Measurements from ENCODE around the gene HDAC10.
A peak's percentile ranks its signal among the peaks of the same experiment; 100 is the strongest.

The HDAC10 gene, protein sequence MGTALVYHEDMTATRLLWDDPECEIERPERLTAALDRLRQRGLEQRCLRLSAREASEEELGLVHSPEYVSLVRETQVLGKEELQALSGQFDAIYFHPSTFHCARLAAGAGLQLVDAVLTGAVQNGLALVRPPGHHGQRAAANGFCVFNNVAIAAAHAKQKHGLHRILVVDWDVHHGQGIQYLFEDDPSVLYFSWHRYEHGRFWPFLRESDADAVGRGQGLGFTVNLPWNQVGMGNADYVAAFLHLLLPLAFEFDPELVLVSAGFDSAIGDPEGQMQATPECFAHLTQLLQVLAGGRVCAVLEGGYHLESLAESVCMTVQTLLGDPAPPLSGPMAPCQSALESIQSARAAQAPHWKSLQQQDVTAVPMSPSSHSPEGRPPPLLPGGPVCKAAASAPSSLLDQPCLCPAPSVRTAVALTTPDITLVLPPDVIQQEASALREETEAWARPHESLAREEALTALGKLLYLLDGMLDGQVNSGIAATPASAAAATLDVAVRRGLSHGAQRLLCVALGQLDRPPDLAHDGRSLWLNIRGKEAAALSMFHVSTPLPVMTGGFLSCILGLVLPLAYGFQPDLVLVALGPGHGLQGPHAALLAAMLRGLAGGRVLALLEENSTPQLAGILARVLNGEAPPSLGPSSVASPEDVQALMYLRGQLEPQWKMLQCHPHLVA

DNA sequence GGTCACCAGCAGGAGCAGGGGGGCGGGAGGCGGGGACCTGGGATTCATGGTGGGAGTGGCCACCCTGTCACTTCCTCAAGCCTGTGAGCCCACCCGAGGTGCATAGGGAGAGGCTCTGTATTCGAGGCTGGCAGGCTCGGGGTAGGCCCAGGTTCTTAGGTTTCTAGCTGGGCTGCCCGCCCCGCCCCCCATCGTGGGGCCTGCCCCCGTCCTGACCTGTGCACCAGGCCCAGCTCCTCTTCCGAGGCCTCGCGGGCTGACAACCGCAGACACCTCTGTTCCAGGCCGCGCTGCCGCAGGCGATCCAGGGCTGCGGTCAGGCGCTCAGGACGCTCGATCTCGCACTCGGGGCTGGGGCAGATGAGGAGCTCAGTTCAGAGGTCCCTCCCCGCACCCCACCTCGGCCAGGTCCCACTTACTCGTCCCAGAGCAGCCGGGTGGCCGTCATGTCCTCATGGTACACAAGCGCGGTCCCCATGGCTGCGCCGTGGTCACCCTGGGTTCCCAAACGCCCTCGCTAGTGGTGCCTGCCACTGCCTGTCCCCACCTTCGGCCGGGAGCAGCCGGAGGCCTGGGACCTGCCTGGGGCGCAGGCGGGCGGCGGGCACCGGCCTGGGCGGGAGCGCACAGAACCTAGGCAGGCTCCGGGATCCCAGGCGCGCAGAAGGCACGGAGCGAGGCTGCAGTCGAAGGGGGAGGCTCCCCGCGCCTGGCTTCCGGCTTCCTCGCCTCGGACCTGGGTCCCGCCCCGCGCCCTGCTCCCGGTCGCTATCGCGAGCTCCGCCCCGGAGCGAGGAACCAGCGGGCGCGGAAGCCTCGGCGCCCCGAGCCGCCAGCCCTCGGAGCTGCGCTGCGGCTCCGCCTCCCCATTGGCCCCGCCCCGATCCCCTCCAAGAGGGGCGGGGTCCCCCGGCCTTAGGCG, at the start of gene HDAC10:
TSS of gene HDAC10 (minus strand) at position 711 of the 922 bp plus-strand sequence. CDS start at position 478, 233 bp downstream.
- DNase-seq, result peak in 1 of 2 experiments; percentile 45

DNA sequence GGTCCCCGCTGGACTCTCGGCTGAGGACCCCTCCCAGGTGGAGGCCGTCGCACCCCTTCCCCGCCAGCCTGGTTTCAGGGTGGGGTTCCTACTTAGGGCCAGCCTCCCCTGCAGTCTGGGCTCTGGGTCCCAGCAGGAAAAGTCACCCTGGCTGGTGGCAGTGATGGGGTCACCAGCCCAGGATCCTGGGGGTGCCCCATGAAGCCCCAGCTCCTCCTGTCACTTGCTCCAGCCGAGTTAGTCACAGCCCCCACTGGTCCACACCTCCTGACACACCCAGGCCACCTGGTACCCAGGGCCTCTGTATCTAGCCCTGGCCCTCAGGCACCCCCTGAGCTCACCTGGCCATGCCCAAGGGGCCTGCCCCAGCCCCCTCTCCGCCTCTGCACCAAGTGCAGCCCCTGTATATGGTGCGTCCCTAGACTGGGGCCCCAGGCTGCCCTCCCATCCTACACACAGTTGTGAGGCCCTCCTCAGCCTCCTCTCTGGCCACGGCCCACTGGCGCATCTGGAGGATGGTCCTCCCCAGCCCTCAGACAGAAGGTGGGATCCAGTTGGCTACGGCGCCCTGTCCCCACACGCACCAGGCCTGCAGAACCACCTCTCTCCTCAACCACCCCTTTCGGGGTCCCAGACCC, 49.7 kb upstream of the HDAC10 start:
- DNase-seq, result no peak

DNA sequence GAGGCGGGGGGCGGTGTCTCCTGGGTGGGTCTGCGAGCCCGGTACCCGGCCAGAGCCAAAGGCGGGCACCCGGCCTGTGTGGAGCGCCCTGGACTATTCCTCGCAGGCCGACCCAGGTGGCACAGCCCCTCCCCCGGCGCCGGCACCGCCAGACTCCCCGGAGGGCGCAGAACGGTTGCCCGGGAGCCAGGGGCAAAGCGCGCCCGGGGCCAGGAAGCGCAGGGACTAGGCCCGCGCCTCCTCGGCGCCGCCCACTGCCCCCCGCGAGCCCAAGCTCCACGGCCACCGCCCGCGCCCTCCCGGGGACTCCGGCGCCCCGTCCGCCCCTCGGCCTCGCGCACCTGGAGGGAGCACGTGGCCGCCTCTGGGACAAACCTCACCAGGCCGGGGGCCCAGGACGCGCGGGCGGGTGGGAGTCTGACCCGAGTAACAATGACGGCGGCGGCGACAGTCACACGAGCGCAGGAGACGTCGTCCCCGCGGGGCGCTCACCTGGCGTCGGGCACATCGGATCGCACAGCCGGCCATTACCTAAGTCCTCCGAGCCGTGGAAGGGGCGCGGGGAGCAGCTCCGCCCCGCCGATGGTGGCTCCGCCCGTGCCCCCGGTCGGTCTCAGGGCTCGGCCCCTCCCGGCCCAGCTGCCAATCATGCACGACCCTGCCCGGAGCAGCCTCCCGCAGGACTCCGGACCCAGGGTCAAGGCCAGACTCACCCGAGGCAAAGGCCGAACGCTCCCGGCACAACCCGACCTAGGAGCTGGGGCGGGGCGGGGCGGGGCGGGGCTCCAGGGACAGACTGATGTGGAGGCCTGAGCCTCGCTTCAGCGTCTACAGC, 48.9 kb upstream of the HDAC10 start:
- DNase-seq, result no peak

DNA sequence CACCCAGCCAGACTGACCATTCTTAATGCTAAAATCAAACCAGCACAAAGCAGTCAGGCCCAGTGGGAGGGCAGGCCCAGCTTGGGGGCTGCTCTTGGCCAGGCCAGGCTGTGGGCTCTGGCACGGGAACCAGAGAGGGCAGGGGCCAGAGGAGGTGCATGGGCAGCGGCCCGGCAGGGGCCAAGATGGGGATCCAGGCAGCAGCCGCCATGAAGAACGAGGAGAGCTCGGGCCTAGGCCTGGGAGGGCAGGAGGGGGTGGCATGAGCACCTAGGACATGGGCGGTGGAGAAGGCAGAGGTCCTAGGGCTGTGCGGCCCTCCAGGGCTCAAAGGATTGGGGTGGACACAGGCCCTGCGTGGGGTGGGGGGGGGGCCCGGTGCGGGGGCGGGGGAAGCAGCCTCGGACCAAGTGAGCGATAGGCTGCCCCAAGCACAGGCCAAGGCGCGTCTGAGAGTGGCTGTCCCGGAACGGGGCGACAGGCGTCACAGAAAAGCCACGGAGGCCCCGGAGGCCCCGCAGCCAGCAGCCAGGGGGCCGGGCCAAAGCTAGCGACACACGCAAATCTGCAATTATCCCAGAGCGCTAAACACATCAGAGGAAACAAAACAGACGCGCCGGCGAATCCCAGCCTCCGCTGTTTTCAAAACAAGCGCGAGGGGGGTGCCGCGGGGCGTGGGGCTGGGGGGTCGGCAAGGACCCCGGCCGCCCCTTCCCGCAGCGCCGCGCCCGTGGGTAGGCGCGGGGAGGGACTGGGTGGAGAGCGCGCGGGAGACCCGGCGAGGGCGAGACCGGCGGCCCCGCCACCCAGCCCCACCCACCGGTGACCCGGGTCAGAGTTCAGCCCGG, 48.1 kb upstream of the HDAC10 start:
- DNase-seq, result no peak

DNA sequence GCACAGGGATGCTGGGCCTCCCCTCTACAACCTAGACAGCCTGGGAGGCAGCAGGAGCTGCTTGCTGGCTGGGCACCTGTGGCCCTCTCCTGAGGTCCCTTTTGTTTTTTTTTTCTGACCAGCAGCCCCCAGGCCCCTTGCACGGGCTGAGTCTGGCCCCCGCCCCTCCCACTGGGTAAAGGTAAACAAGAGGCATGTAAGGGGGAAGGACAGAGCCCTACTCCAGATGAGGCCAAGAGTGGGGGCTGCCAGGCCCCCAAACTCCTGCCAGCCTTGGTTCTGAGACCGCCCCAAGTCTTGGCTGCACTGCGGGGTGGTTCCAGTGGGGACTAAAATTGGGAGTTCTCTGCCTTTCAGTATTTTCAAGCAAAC, 47.2 kb upstream of the HDAC10 start:
- no peak for DNase-seq

DNA sequence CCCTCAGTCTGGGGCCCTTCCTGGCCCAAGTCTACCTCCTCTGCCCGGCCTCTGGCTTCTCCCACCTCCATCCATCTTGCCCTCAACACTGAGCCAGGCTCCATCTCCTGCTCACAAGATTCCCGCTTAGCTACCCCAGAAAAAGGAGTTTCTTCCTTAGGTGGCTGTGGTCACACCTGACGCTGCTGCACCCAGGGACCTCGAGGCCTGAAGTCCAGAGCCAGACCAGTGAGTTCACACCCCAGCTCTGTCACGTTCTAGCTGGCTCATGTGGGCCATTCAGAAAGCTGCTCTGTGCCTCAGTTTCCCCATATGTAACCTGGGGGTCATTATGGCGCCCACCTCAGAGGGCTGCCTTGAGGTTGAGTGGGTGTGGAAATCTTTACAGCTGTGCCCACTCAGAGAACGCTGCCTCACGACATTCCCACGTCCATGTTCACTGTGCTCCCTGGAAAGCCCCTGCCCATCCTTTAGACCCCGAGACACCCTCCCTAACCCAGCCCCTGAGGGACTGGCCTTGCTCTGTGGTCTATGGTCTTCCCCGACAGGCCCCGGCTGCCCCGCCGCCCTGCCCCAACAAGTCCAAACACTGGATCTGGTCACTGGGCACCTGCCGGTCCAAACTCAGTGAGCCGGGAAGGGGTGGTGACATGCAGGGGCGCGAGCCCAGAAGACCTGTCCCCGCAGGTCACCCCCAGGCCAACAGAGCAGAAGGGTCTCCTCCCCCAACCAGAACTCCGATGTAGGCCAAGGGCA, 46.6 kb upstream of the HDAC10 start:
- no peak for DNase-seq

DNA sequence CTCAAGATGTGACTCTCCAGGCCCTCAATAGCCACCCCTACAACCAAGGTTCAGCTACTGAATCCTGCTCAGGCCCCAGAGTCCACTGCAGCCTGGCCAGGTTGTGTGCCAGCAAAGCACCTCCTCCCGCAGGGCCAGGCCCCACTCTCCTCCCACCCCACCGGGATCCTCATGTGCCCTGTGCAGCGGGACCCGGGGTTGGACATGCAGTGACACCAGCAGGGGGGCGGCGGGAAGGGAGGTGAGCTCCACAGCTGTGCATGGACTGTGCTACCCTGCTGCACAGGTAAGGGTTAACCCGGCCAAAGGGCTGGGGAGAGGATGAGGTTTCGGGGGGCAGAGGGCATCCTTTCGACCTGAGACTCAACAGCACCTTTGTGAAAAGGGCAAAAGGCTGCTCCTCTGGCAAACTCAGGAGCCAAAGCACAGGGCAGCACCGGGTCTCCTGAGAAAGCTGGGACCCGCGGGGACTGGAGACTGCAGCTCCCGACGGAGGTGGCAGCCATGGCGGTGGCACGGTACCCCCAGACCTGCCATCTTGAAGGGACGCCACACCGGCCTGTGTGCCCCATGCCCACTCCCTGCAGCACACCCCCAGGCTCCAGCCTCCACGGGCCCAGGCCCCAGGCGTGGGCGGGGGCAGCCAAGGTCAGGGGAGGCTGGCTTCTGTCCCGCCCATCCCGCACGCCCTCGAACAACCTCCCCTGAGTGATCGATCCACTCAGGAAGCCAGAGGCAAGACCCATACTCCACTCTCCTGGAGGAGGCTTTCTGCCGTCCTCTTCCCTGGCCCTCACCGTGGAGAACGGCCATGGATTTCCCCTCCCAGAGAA, 45.8 kb upstream of the HDAC10 start:
- DNase-seq, result no peak

DNA sequence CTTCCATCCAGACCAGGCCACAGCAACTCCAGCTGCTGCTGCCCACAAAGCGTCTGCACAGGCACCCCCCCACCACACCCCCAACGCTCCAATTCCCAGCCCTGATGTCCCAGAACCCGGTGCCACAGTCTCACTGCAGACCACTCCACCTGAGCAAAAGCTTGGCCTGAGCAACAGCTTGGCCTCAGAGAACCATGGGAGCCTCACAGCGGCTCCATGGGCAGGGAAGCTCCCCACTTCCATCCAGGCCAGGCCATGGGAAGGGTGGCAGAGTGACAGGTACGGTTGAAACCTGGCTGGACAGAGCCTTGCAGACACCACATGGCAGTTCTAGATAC, 43.2 kb upstream of the HDAC10 start:
- no peak for DNase-seq

DNA sequence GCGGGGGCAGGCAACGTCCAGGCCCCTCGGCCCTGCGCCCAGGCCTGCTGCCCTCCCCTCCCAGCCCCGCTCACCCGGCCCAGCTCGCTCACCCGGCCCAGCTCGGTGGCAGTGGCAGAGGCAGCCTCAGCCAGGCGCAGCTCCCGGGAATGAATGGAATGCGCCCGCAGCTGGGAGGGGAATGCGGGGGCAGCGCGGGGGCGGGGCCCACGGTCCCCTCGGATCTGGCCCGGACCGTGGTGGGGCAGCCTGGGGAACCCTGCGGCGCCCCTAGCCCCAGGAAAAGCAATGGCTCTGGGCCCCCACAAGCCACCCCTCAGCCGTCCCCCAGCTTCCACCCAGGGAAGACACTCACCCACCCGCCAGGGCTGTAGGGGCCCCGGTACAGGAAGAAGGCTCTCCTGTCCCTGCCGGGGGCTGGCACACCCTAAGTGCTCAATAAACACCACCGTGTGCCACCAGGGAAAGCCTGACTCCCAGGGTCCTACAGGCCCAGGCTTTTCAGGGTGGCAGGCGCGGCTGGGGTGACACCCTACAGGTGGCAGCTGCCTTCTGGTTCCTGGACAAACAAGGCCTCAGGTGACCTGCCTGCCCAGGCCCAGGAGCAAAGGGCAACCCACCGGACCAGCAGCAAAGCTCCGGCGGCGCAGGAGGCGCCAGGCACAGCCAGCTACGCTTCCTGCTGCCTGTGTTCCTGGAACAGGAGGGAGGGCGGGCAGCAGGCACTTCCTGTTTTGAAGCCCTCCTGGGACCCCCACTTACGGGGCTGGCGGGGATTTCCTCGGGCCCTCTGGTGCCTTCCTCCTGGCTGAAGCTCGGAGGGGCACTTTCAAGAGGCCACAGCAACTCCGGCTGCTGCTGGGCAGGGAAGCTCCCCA, 42.6 kb upstream of the HDAC10 start:
- no peak for DNase-seq

DNA sequence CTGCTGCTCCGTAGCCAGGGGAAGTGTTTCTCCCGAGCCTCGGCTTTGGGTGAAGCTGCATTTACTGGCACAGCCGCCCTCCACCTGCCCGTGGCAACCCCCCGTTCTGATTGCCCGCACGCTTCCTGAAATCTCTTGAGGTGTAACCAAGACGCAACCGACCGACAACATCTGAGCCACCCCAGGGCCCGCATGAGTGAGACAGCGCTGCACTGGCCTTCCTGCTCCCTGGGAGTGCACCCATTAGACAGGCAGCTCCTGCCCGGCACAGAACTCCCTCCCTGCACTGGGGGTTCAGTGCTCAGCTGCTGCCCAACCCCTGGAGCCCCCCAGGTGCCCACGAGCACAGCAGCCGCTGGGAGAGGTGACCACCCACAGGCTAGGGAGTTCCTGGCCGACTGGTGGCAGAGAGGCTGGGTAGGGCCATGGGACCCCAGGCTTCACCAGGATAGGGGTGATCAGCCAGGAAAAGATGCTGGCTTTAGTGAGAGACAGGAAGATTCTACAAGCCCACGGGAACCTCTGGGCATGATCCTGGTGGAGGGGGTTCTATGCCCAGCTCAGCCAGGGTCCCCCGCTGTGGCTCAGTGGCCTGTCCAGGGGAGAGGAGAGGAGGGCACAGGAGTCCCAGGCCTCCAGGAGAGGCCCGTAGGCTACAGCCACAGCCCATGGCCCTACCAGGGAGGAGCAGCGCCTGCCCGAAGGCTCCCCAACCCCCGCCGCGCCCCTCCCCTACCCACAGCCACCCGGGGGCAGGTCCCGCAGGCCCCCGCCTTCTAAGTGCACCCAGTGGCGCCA, 41.8 kb upstream of the HDAC10 start:
- no peak for DNase-seq

DNA sequence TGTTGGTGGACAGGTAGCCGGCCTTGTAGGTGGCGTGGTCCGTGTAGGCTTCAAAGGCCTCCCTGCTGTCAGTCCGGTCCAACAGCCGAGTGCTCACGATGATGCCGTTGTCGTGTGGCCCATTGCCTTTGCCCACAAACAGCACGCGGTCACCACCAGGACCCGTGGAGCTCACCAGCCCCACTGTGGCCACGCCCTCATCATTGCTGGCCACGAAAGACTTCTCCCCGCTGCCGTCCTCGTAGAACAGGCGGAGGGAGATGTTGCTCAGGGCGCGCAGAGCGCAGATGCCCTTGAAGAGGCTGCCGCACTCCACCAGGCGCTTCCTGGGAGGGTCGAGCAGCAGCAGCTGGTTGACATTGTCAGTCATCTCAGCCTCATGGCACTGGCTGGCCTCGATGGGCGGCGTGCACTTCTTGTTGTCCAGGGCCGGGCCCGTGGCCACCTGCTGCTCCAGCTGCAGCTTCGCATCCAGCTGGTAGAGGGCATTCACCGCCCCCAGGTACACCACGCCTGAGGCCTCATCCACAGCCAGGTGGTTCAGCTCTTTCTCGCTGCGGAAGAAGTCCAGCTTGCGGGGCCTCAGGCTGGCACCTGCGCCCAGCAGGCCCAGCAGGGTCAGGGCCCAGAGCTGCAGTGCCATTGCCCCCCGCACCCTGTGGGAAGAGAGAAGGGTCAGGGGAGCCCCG, 39.0 kb upstream of the HDAC10 start:
- no peak for DNase-seq

DNA sequence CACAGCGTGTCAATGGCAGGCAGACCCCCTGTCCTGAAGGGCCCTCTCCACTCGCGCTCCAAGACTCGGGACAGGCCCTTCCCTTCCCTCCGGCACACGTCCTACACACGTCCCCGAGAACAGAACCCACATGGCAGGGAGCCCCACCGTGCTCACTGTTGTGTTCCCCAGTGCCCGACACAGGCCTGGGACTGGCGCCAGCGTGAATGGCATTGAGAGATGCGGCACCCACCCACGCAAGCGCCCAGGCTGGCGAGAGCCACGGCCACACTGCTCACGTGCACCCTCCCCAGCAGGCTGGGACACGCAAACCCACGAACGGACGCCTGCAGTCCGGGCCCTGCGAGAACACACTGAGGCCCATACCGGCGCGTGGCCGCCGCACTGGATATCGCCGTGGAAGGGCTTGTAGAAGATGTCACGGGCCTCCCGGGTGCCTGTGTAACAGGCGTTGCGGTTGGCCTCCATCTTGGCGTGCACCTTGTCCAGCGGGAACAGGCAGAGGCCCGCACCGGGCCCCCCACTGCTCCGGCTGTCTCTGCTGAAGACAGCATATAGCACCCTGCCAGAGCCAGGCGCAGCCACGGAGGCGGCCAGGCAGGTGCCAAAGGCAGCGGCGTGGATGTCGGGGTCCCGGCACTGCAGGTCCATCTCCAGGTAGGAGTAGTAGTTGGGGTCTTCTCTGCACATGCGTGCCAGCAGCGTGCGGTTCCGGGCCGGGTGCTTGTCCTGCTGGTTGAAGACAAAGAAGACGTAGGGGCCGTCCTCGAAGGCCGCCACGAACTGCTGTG, 38.3 kb upstream of the HDAC10 start:
- no peak for DNase-seq

DNA sequence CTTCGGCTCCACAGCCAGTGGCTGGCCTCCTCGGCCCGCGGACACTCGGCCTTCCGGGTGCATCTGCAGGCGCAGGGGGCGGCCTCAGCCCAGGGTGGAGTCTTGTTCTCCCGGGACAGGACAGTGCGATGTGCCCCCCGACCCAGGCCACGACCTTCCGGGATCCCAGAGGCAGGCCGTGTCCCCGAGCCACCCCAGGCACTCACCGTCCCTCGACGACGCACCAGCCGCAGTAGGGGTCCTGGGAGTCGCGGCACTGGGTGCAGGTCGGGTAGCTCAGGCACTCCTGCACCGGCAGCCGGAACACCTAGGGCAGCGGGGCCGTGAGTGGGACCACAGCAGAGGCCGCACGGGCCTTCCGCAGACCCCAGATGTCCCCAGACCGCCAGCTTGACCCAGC, 36.7 kb upstream of the HDAC10 start:
- DNase-seq, result no peak

DNA sequence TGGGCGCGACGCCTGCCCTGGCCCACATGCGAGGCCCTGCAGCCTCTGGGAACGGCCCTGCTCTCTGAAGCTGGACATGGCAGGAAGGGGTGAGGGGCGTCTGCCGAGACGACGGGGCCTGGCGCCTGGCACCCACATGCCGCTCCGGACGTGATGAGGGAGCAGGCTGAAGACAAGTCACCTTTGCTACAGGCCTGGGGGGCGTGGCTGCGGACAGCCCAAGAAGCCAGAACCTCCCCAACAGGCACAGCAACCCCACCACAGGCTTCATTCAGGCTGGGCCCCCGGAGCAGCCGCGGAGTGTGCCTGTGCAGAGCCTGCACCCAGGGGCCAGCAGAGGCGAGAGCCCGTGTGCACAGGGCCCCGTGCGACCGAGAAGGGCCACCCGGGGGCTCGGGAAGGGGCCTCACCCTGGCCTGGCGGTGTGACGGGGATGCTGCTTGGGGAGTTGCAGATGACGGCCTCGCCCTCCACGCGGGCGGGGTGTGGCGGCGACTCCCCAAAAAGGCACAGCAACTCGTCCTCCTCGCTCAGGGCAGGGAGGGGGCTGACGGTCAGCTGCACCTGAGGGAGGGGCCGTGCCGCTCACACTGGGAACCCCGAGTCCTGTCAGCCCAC, 35.7 kb upstream of the HDAC10 start:
- DNase-seq, result no peak

DNA sequence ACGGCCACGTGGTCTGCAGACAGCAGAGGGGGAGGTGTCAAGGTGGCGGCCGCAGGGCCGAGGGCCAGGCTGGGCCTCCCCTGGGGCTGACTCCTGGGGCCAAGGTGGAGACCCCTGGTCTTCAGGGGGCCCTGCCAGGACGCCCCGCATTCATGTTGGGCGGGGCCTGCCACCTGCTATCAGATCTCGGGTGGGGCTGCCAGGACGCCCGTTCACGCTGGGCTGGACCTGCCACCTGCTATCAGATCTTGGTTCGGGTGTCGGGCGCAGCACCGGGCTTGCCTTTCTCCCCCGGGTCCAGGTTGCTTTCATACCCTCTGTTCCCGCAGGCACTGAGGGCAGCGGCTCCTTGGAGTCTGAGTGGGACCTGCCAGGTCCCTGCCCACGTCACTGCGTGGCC, 35.2 kb upstream of the HDAC10 start:
- DNase-seq, result no peak
